ENCODE data around the gene CRYBB1.

DNA sequence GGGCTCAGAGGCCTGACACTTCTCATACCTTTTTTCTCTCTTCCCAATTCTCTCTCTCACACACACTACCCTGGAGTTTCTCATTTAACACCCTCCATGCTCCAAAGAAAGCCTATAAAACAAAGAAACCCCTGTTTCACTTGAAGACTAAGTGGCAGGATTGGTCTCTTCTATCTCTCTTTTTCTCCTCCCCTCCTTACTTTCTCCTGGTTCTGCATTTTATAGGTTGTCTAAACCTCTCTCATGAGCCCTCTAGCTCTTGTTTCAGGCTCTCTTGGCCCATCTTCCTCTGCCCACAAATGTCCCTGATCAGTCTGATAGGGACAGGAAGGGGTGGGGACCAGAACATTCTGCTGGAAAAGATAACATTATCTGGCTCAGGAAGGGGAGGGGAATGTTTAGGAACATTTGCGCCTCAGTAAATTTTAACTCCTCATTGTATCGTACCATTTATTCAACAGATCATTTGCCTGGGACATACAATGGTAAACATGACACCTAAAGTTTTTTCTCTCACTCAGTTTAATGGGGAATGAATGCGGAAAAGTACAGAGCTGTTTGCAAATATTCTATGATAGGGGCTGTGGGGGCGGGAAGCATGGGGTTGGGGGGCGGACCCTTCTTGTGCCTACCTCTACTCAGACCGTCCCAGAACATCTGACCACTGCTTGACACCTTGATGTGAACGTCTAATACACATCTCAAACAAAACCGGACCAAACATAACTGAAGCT is 14.8 kb upstream of the CRYBB1 start:
- TF ChIP-seq, protein P1, sequence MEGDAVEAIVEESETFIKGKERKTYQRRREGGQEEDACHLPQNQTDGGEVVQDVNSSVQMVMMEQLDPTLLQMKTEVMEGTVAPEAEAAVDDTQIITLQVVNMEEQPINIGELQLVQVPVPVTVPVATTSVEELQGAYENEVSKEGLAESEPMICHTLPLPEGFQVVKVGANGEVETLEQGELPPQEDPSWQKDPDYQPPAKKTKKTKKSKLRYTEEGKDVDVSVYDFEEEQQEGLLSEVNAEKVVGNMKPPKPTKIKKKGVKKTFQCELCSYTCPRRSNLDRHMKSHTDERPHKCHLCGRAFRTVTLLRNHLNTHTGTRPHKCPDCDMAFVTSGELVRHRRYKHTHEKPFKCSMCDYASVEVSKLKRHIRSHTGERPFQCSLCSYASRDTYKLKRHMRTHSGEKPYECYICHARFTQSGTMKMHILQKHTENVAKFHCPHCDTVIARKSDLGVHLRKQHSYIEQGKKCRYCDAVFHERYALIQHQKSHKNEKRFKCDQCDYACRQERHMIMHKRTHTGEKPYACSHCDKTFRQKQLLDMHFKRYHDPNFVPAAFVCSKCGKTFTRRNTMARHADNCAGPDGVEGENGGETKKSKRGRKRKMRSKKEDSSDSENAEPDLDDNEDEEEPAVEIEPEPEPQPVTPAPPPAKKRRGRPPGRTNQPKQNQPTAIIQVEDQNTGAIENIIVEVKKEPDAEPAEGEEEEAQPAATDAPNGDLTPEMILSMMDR (IDR thresholded peaks at IDR 0.05): no peak
- no peak for TF ChIP-seq POLR2A (IDR thresholded peaks at IDR 0.05)
